Left ventricle myocardium inferior (tissue), 1 donor: Measurements from ENCODE around the gene CCDC85A. TPM values are rescaled to one million over a fixed set of nuclear protein-coding genes. Genes with fewer than 3 reads are reported as not detected.

Experiments
- DNase-seq: peaks from one replicate; pipeline ENCODE4 v3.0.0-alpha.2; 2020
- H3K27ac ChIP-seq: fragments of 200-600 bp; replicated peaks from 2 replicates; pipeline ENCODE4 v1.8.0; 2021
- H3K27me3 ChIP-seq: fragments of 200-600 bp; 2 replicates; pipeline ENCODE4 v1.8.0; 2021; ENCODE audit warnings: low read depth
- H3K36me3 ChIP-seq: fragments of 200-600 bp; 2 replicates; pipeline ENCODE4 v1.8.0; 2021
- H3K4me1 ChIP-seq: fragments of 200-600 bp; 2 replicates; pipeline ENCODE4 v1.8.0; 2021
- H3K4me3 ChIP-seq: fragments of 200-600 bp; 2 replicates; pipeline ENCODE4 v1.8.0; 2021; ENCODE audit warnings: mild to moderate bottlenecking, moderate library complexity
- H3K9me3 ChIP-seq: fragments of 200-600 bp; replicated peaks from 2 replicates; pipeline ENCODE4 v1.8.0; 2021
- intact Hi-C: fragments of 100-400 bp; cut with micrococcal nuclease; formaldehyde crosslinking; loops from one replicate; pipeline ENCODE4 v1.11.0; 2022
- total RNA-seq: library from RNA; stranded (reverse); fragmentation: NEBNext Ultra II Directional; extraction: Animal tissue kit (Norgen Biotek cat#: 25700); gene quantifications from one replicate; pipeline ENCODE4 v1.2.1, GENCODE V29; 2021
- TF ChIP-seq, protein P1 (sequence below): fragments of 200-600 bp; IDR thresholded peaks from 2 replicates; pipeline ENCODE4 v1.8.0; 2021; ENCODE audit warnings: antibody characterized with exemption, mild to moderate bottlenecking, borderline replicate concordance
- donor health status: DM: no; HTN: yes; CAD: no; lungs with severe emphysema.

Gene CCDC85A
- total RNA-seq, 1 donor from 2014 or later: 4.4 TPM

- TF ChIP-seq, protein P1, sequence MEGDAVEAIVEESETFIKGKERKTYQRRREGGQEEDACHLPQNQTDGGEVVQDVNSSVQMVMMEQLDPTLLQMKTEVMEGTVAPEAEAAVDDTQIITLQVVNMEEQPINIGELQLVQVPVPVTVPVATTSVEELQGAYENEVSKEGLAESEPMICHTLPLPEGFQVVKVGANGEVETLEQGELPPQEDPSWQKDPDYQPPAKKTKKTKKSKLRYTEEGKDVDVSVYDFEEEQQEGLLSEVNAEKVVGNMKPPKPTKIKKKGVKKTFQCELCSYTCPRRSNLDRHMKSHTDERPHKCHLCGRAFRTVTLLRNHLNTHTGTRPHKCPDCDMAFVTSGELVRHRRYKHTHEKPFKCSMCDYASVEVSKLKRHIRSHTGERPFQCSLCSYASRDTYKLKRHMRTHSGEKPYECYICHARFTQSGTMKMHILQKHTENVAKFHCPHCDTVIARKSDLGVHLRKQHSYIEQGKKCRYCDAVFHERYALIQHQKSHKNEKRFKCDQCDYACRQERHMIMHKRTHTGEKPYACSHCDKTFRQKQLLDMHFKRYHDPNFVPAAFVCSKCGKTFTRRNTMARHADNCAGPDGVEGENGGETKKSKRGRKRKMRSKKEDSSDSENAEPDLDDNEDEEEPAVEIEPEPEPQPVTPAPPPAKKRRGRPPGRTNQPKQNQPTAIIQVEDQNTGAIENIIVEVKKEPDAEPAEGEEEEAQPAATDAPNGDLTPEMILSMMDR: no peak
- no peak for DNase-seq
- no peak overlapping the region for H3K27ac ChIP-seq
- peaks cover 16% of the 10 kb centered on the region for H3K4me1 ChIP-seq
- H3K4me3 ChIP-seq: no peak overlapping the region
- no peaks in the 10 kb centered on the region for H3K36me3 ChIP-seq
- intact Hi-C loops: no loop called here
- peaks cover 7% of the 10 kb centered on the region for H3K9me3 ChIP-seq
- H3K27me3 ChIP-seq: no peaks in the 10 kb centered on the region
Observed at GRCh38 chr2:56287508-56287907, 103.7 kb downstream of the CCDC85A start.

- no peak for DNase-seq
- peaks cover 16% of the 10 kb centered on the region for H3K4me1 ChIP-seq
- TF ChIP-seq, protein P1: no peak
- no peak overlapping the region for H3K27ac ChIP-seq
- no peaks in the 10 kb centered on the region for H3K36me3 ChIP-seq
- no peaks in the 10 kb centered on the region for H3K27me3 ChIP-seq
- H3K9me3 ChIP-seq: peaks cover 7% of the 10 kb centered on the region
- no peak overlapping the region for H3K4me3 ChIP-seq
- intact Hi-C loops: no loop called here
Observed at GRCh38 chr2:56287974-56288373, 104.2 kb downstream of the CCDC85A start.

DNA sequence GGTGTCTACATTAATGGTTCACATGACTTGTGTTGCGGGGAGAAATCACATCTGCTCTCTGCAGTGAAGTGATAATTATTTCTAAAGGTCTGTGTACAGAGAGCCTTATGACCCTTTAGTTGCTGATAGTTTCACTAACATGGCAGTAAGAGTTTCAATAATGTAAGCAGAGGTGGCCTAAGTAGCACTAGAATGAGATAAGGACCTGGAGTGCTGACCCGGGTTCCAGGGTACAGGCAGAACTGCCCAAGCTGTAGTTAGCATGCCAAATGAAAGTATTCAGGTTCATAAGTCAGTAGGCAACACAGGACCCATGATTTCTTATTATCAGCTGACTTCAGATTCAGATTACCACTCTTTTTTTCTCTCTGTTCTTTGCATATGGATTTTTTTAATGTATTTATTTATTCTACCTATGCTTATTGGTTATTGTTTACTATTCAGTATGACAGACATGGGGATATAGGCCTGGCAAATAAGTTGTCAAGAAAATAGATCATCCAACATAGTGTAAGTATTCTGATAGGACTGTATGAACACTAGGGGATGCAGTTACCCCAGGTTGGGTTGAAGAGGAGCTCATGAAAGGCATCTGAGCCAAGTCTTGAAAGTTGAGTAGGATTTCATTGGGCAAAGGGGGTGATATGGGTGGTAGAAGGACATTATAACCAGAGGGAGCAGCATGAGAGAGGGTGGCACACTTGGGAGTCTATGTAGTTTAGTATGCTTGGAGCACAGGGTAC is 105.2 kb downstream of the CCDC85A start:
- Histone ChIP-seq H3K27me3 (no peaks in the 10 kb centered on the region), H3K27ac (no peak overlapping the region), H3K9me3 (peaks cover 7% of the 10 kb centered on the region), H3K4me1 (peaks cover 16% of the 10 kb centered on the region), H3K4me3 (no peak overlapping the region), H3K36me3 (no peaks in the 10 kb centered on the region)
- TF ChIP-seq, protein P1: peak; percentile 52
- DNase-seq: no peak
- intact Hi-C loops: no loop called here

DNA sequence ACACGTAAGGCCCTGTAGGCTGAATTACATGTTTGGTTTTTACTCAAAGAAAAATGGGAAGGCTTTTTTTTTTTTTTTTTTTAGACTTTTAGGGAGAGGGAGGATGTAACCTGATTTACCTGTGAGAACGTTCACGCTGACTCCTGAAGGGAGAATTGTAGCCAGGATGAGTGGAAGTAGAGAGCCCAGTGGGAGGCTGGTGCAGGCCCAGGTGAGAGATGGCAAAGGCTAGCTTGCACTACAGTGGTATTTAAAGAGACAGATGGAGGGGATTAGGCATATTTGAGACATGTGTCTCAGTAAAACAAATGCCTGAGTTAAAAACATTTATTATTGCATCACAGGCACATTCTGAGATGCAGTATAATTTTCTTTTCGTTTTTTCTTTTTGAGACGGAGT is 107.9 kb downstream of the CCDC85A start:
- intact Hi-C loops: no loop called here

DNA sequence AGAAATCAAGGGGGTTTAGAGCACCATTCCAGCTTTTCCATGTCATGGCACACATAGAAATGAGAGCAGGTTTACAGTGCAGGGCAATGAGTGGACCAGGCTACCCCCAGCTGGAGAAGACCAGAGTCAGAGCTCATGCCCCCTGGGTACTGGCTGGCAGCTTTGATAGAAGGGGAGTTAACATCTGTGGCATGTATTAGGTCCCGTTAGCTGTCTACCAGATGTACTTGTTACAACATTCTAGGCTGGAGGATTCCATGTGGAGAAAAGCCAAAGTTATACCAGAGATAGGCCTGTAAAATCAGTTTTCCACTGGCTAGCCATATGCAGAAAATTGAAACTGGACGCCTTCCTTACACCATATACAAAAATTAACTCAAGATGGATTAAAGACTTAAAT is 109.2 kb downstream of the CCDC85A start:
- H3K4me3 ChIP-seq: no peak overlapping the region
- TF ChIP-seq, protein P1: no peak
- no peaks in the 10 kb centered on the region for H3K27me3 ChIP-seq
- peaks cover 19% of the 10 kb centered on the region for H3K4me1 ChIP-seq
- H3K36me3 ChIP-seq: no peaks in the 10 kb centered on the region
- no peak overlapping the region for H3K27ac ChIP-seq
- no peak for DNase-seq
- intact Hi-C loops: no loop called here
- H3K9me3 ChIP-seq: no peaks in the 10 kb centered on the region

More for the DNA sequence above, 107.9 kb downstream of the CCDC85A start:
- H3K4me1 ChIP-seq: peaks cover 16% of the 10 kb centered on the region
- no peak overlapping the region for H3K27ac ChIP-seq
- TF ChIP-seq, protein P1: no peak
- no peak for DNase-seq
- H3K9me3 ChIP-seq: no peaks in the 10 kb centered on the region
- no peaks in the 10 kb centered on the region for H3K27me3 ChIP-seq
- H3K4me3 ChIP-seq: no peak overlapping the region
- no peaks in the 10 kb centered on the region for H3K36me3 ChIP-seq
